Stimulated activated CD4-positive, alpha-beta T cell treated with anti-CD3 and anti-CD28 coated beads, Interleukin-12 subunit alpha, Interleukin-12 subunit beta, amount 100 ng/mL, for 24 hours (primary cell): ENCODE results near the gene FRMD4A.
"Not testable (repeated sequence)": the region's sequence is repeated elsewhere in the genome, so short reads cannot be mapped to it uniquely, and the experiment has no call there.

Experiments used
- DNase-seq, 2 experiments: peaks; one replicate each; pipeline ENCODE4 v3.0.0-alpha.2; 2020; ENCODE audit warnings: low read depth in 2 of 2

The FRMD4A gene

GRCh38 chr10:14056610-14057332, 274.0 kb downstream of the FRMD4A start:
- no peak for DNase-seq

- DNase-seq, result no peak
Observed at GRCh38 chr10:14052931-14053330, 277.8 kb downstream of the FRMD4A start.

- DNase-seq, result no peak
Observed at GRCh38 chr10:14050598-14050997, 280.1 kb downstream of the FRMD4A start.

- no peak for DNase-seq
Observed at GRCh38 chr10:14048930-14049613, 281.7 kb downstream of the FRMD4A start.

- DNase-seq, result no peak
Observed at GRCh38 chr10:14047431-14047830, 283.3 kb downstream of the FRMD4A start.

- not testable (repeated sequence) for DNase-seq
Observed at GRCh38 chr10:14042051-14042450, 288.7 kb downstream of the FRMD4A start.

- DNase-seq, result no peak
Observed at GRCh38 chr10:14040787-14041631, 289.7 kb downstream of the FRMD4A start.

GRCh38 chr10:14039968-14040668, 290.6 kb downstream of the FRMD4A start:
- no peak for DNase-seq

GRCh38 chr10:14036233-14036632, 294.5 kb downstream of the FRMD4A start:
- no peak for DNase-seq

GRCh38 chr10:14035506-14035905, 295.2 kb downstream of the FRMD4A start:
- DNase-seq, result no peak

GRCh38 chr10:14032406-14032998, 298.2 kb downstream of the FRMD4A start:
- DNase-seq, result peak in 1 of 2 experiments; percentile 31

GRCh38 chr10:14026325-14026724, 304.4 kb downstream of the FRMD4A start:
- DNase-seq, result no peak

- DNase-seq, result no peak
Observed at GRCh38 chr10:14025283-14026189, 305.2 kb downstream of the FRMD4A start.

- DNase-seq, result no peak
Observed at GRCh38 chr10:14024329-14025202, 306.2 kb downstream of the FRMD4A start.

GRCh38 chr10:14023673-14024328, 306.9 kb downstream of the FRMD4A start:
- no peak for DNase-seq

GRCh38 chr10:14022954-14023672, 307.6 kb downstream of the FRMD4A start:
- no peak for DNase-seq

GRCh38 chr10:14022052-14022451, 308.7 kb downstream of the FRMD4A start:
- DNase-seq, result no peak

- no peak for DNase-seq
Observed at GRCh38 chr10:14020037-14020664, 310.6 kb downstream of the FRMD4A start.
